Sigmoid colon (tissue), 3 donors: ENCODE data around the gene PARVB.

Experiments
- CTCF ChIP-seq, 4 experiments: fragments of 450-650 bp in 3 of 4; fragments of 200-600 bp in 1 of 4; IDR thresholded peaks; one replicate each; pipeline ENCODE4 v1.5.1; 2016 to 2019; ENCODE audit warnings: antibody characterized with exemption in 4 of 4, mild to moderate bottlenecking in 3 of 4, moderate library complexity in 2 of 4
- POLR2A ChIP-seq, 2 donors: fragments of 450-650 bp; IDR thresholded peaks; one replicate each; pipeline ENCODE4 v1.6.1; 2016; ENCODE audit warnings: antibody characterized with exemption in 2 of 2, mild to moderate bottlenecking in 2 of 2, moderate library complexity in 2 of 2

GRCh38 chr22:44159221-44159620, 135.1 kb downstream of the PARVB start:
- TF ChIP-seq CTCF (IDR thresholded peaks at IDR 0.05) (no peak), POLR2A (IDR thresholded peaks at IDR 0.05) (no peak)
